Measurements from ENCODE around the gene TANC1.

TANC1 gene

GRCh38 chr2:159066541-159067156 lies 98.2 kb downstream of the TANC1 start:
- DNase-seq, result no peak

DNA sequence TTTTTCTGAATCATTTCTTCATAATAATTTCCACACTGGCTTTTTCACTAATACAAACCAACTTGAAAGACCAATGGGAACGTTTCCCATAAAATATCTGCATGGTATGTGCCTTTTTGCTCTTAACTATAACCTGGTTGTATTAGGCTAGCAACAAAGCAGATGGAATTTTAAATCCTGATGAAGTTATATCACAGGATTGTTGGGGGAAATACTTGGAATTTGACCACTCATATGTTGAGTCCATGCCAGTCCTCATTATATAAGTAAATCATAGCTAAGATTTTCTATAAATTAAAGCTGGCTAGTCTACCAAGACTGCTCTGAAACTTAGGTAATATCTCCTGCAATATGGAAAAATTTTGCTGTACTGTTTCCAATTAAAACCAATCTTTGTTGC lies 99.5 kb downstream of the TANC1 start:
- DNase-seq, result no peak

DNA sequence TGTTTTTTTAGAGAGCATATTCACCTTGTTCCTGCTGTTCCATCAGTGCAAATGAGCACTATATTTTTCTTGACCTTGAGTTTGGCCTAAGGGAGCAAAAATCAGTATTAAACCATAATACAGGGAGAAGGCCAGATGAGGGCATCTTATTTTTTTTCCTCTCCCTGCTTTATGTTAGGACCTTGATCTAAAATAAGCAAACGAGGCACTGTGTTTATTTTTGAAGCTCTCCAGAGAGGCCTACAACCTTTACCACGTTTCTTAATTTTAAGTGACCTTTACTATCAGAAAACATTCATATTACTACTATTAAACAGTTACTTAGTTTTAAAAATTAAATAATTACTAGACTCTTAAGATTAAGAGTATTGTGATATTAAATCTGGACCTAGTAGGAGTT lies 100.8 kb downstream of the TANC1 start:
- no peak for DNase-seq

DNA sequence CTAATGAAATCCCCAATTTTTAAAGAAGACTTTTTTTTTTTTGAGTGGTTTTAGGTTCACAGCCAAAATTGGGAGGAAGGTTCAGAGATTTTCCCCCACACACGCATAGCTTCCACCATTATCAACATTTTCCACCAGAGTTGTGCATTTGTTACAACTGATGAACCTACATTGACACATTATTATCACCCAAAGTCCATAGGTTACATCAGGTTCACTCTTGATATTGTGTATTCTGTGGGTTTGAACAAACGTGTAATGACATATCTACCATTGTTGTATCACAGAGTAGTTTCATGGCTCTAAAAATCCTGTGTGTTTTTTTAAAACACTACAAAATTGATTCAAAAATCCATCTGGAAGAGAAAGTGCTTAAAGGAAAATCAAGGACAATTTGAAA lies 101.8 kb downstream of the TANC1 start:
- DNase-seq, result no peak

DNA sequence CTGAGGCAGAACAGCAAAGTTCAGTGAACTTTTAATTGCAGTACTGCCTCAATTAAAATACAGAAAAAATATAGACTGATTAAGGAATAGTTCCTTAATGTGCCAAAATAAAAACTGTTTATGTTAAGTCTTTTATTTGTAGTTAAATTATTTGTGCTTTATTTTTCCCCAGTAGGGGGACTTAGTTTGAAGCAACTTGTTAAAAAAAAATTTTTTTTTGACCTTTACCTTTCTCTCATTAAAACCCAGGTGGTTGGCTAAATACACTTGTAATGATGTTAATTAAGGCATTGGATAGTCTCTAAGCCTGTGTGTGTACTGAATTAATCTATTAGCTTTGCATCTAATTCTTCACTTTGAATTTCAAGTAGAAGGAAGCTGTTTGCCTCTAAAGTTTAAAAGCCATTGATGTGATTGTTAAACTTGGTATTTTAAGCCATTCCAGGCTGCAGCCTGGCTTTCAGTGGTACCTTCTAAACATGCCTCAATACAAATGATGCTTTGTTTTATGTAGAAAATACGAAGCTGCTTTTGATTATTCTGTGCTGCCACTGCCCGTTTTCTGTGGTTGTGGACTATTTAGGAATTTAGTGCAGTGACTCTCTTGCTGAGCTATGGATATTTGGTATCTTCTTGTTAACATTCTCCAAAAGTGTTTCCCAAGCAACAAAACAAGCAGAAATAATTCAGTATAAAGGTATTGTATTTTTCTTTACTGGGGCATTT lies 102.9 kb downstream of the TANC1 start:
- no peak for DNase-seq

- no peak for DNase-seq
Measured at GRCh38 chr2:159072795-159073194, 104.4 kb downstream of the TANC1 start.

- no peak for DNase-seq
Measured at GRCh38 chr2:159073256-159073655, 104.8 kb downstream of the TANC1 start.

GRCh38 chr2:159074605-159075004 lies 106.2 kb downstream of the TANC1 start:
- no peak for DNase-seq

GRCh38 chr2:159075727-159076126 lies 107.3 kb downstream of the TANC1 start:
- DNase-seq, result no peak

GRCh38 chr2:159076241-159076640 lies 107.8 kb downstream of the TANC1 start:
- DNase-seq, result no peak

DNA sequence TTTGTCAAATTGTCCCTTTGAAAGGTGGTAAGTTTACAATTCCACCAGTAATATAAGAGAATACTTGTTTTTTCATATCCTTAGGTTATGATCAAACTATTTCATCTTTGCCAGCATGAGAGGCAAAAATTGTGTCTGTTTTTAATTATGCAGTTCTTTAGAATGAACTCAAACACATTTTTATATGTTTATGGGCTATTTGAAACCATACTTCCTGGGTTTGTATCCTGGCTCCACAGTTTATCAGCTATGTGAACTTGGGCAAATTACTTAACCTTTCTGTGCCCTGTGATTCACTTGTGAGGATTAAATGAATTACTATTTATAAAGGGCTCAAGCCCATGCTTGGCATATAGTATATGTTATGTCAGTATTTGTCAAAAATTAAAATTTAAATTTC lies 109.4 kb downstream of the TANC1 start:
- DNase-seq, result no peak

GRCh38 chr2:159078443-159078842 lies 110.0 kb downstream of the TANC1 start:
- DNase-seq, result no peak

GRCh38 chr2:159080641-159081040 lies 112.2 kb downstream of the TANC1 start:
- no peak for DNase-seq

DNA sequence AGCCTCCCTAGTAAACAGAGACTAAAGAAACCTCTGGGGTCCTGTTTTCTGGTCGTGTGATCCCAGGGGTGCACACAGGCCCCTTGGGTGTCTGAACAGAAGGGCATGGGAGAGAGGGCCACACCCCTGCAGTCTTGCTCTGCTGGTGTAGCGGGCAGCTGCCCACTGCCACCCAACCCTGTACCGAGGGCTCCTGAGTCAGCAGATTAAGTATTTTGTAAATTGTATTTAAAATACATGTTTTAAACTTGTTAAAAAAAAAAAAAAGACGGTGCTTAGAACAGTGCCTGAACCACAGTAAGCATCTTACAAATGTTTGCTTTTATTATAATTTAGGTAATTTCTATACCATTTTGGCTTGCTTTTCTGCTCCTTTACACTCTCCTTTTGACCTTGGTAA lies 113.7 kb downstream of the TANC1 start:
- no peak for DNase-seq

GRCh38 chr2:159084384-159085370 lies 116.2 kb downstream of the TANC1 start:
- no peak for DNase-seq

DNA sequence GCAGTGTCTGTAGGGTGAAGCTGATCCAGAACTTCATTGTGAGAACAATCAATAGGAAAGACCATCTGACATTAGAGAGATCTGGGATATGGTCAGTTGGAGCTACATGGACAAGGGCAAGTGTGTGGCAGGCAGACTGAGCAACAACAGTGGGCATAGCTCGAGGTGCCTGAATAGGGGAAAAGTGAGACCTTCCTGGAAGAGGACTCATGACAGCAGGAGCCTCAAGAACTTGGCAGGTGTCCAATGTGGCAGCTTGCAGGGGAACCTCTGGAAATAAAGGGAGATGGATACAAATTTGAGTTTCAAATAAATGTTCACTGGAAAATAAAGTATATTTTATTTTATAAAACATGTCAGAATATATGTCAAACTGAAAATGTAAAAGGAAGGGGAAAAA lies 117.9 kb downstream of the TANC1 start:
- no peak for DNase-seq

DNA sequence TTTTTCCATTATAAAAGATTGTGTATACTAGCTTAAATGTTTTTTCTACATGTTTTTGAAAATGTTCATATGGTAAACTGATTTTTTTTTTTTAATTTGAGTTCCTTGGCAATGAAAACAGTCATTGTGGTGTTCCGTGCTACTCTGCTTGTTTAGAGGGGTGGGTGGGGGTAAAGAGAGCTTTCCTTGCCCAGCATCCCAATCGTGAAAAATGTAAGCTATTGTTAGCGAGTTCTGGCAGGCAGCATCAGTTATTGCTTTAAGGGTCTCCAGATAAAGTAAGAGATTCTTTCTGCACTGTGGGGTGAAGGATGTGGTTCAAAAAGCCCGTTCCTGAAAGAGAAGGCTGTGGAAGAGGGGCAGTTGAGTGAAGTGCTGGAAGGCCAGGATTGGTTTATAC lies 118.4 kb downstream of the TANC1 start:
- DNase-seq, result no peak

DNA sequence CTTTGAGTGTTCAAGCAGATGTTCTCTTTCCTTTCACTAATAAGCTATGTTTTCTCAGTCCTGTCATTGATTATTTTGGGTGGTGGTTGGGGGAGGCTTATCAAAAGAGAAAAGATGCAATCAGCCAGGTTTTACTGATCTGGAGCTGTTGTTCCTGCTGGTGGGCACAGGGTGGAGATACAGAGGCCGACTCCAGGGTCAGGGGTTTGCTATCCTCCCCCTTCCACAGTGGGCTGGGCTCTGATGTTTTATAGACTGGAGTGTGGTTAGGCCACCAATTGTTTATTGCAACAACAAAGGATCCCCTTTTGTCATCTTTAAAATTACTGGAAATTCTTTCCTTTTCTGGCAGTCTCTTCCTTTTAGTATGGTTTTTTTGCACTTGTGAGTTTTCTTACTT lies 120.5 kb downstream of the TANC1 start:
- no peak for DNase-seq

GRCh38 chr2:159089543-159089942 lies 121.1 kb downstream of the TANC1 start:
- DNase-seq, result no peak

DNA sequence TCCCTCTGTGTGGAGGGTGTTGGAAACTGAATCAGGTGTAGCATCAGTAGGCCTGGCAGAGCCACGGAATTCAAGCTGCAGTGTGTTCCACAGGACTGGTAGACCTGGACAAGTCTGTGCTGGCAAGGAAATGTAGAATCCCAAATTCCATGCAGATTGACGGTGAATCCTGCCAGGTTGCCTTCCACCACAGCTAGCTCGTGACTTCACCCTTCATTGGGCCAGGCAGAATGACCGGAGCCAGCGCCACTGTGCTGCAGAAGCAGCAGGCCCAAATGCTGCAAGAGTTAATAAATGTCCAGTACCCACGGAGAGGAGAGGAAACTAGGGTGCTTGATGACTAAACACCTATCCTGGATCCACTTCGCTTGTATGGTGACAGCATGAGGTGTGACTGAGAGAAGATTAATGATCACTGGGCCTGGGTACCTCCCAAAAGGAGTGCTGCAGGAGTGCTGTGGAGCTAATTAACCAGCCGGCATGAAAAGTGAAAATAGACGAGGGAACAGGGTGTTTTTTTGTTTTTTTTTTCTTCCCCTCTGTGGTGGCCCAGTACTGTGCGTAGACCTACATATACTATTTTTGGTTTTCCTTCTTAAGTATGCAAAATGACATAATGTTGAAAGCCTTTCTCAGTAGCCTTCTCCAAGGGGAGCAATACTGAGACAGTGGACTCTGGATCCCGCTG lies 122.2 kb downstream of the TANC1 start:
- no peak for DNase-seq

GRCh38 chr2:159091381-159091780 lies 122.9 kb downstream of the TANC1 start:
- no peak for DNase-seq

- DNase-seq, result peak in 1 of 5 donors; percentile 19
Measured at GRCh38 chr2:159091976-159092375, 123.5 kb downstream of the TANC1 start.

DNA sequence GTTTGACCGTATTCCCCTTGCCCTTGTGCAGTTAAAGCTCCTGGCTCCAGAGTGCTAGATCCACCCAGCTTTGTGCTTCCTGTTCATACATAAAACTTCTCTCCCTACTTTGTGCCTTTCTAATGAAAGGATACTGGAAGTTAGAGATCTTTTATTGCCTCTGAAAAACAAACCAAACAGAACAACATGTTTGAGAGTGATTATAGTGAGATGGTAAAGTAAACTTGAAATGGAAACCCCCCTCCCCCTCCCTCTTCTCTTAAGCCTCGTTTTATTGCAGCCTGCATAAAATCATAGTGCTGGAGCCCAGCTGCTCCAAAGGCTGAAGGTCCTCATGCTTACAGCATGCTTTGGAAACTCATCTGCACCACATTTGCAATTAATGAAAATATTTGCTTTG lies 125.1 kb downstream of the TANC1 start:
- DNase-seq, result no peak
